Suprapubic skin (tissue), 4 donors: ENCODE measurements around the gene SORCS2. TPM values are rescaled to one million over a fixed set of nuclear protein-coding genes. Genes with fewer than 3 reads are reported as not detected.
A peak's percentile ranks its signal among the peaks of the same experiment; 100 is the strongest.

Source experiments
- DNase-seq, 2 donors: peaks; one replicate each; pipeline ENCODE4 v3.0.0-alpha.2; 2019; ENCODE audit warnings: low spot score in 2 of 2
- H3K27ac ChIP-seq: fragments of 200-600 bp; sonication (generic); one replicate; pipeline ENCODE4 v1.5.1; 2019
- H3K27me3 ChIP-seq: fragments of 200-600 bp; sonication (generic); one replicate; pipeline ENCODE4 v1.5.1; 2019
- H3K36me3 ChIP-seq: fragments of 200-600 bp; sonication (generic); one replicate; pipeline ENCODE4 v1.5.1; 2019
- H3K4me1 ChIP-seq: fragments of 200-600 bp; sonication (generic); one replicate; pipeline ENCODE4 v1.5.1; 2019
- H3K4me3 ChIP-seq: fragments of 200-600 bp; sonication (generic); one replicate; pipeline ENCODE4 v1.5.1; 2019; ENCODE audit warnings: mild to moderate bottlenecking
- H3K9me3 ChIP-seq: fragments of 200-600 bp; sonication (generic); one replicate; pipeline ENCODE4 v1.5.1; 2019
- EP300 ChIP-seq: sonication (generic); formaldehyde crosslinking; IDR thresholded peaks from one replicate; pipeline ENCODE4 v1.6.1; 2017; ENCODE audit warnings: antibody characterized with exemption
- POLR2A ChIP-seq, 2 donors: fragments of 450-650 bp; IDR thresholded peaks; one replicate each; pipeline ENCODE4 v1.6.1; 2017; ENCODE audit warnings: antibody characterized with exemption in 2 of 2, mild to moderate bottlenecking in 2 of 2, moderate library complexity in 2 of 2
- POLR2AphosphoS5 ChIP-seq, 3 donors: sonication (generic); formaldehyde crosslinking; IDR thresholded peaks; one replicate each; pipeline ENCODE4 v1.6.1; 2017; ENCODE audit warnings: antibody characterized with exemption in 3 of 3
- WGBS: methylation state at CpG from one replicate; pipeline ENCODE4 v1.1.5; 2018; 5-methylcytosine and 5-hydroxymethylcytosine counted together
- total RNA-seq, 4 donors: library from RNA; depleted of rRNA; stranded (reverse); fragments of >200 nt; gene quantifications; one replicate each; pipeline ENCODE4 v1.1.0, GENCODE V29; 2016
- TF ChIP-seq, protein P1 (sequence below), 2 donors: fragments of 200-600 bp in 1 of 2; fragments of 450-650 bp in 1 of 2; sonication (generic) in 1 of 2; IDR thresholded peaks; one replicate each; pipeline ENCODE4 v1.5.1; 2016 to 2019; ENCODE audit warnings: antibody characterized with exemption in 2 of 2, mild to moderate bottlenecking in 1 of 2, moderate library complexity in 1 of 2

SORCS2 gene
- total RNA-seq, 4 donors from 2014 or later = 0.94 to 4.6 (median 1.3) TPM

DNA sequence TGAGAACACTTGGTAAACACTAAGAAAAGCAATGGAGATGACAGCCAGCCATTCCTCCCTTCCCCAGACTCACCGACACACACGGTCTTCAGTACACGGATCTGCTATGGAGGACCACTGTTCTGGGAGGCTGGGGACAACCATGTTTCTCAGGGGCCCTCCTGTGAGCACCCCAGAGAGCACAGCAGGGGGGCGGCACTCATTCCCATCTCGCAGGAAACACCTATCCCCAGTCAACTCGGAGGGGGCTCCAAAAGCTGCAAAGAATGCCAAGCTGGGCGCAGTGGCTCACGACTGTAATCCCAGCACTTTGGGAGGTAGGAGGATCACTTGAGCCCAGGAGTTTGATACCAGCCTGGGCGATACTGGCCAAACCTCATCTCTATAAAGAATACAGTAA, 575.2 kb downstream of the SORCS2 start:
- Histone ChIP-seq H3K27ac (no peak overlapping the region), H3K27me3 (no peaks in the 10 kb centered on the region), H3K9me3 (no peaks in the 10 kb centered on the region), H3K4me1 (no peaks in the 10 kb centered on the region), H3K4me3 (no peak overlapping the region), H3K36me3 (peaks cover 77% of the 10 kb centered on the region)
- TF ChIP-seq, protein P1, sequence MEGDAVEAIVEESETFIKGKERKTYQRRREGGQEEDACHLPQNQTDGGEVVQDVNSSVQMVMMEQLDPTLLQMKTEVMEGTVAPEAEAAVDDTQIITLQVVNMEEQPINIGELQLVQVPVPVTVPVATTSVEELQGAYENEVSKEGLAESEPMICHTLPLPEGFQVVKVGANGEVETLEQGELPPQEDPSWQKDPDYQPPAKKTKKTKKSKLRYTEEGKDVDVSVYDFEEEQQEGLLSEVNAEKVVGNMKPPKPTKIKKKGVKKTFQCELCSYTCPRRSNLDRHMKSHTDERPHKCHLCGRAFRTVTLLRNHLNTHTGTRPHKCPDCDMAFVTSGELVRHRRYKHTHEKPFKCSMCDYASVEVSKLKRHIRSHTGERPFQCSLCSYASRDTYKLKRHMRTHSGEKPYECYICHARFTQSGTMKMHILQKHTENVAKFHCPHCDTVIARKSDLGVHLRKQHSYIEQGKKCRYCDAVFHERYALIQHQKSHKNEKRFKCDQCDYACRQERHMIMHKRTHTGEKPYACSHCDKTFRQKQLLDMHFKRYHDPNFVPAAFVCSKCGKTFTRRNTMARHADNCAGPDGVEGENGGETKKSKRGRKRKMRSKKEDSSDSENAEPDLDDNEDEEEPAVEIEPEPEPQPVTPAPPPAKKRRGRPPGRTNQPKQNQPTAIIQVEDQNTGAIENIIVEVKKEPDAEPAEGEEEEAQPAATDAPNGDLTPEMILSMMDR (IDR thresholded peaks at IDR 0.05) = no peak
- TF ChIP-seq POLR2AphosphoS5 (IDR thresholded peaks at IDR 0.05) (no peak), EP300 (no peak)
- WGBS = 92% methylated on average over 6 of the region's 9 CpGs
- DNase-seq = no peak

DNA sequence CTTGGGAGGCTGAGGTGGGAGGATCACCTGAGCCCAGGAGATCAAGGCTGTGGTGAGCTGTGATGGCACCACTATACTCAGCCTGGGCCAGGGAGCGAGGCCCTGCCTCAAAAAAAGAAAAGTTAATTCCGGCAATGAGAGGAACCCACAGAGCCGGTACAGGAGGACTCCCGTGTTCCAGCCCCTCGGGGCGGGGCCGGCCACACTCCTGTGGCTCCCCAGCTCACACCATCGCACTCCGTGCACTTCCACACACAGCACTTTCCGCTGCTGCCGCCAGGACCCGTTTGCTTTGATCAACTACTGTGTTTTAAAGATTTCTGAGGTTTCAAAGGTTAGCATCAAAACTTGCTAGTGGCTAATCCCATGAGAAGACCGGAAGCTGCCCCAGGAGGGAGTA, 575.6 kb downstream of the SORCS2 start:
- H3K36me3 ChIP-seq = peaks cover 78% of the 10 kb centered on the region
- WGBS = 85% methylated on average over 13 of the region's 13 CpGs

DNA sequence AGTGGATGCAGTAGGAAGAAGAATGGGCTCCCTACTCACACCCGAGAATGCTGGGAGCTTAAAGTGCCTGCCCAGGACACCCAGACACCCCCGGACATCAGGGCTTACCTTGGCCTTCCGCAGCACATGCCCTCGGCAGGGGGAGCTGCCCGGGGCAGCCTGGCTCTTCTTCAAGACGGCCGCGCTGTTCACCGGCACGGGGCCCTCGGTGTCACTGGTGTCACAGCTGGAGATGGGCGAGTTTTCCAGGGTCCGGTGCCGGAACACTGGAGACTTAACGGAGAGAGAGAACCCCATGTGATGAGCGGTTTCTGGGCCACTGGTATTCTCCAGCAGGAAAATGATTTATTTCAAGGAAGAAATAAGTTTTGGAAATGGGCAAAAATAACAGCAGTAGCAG, 576.4 kb downstream of the SORCS2 start:
- TF ChIP-seq, protein P1 (IDR thresholded peaks at IDR 0.05) = no peak
- TF ChIP-seq EP300 (no peak), POLR2AphosphoS5 (IDR thresholded peaks at IDR 0.05) (no peak), POLR2A (IDR thresholded peaks at IDR 0.05) (no peak)
- Histone ChIP-seq H3K36me3 (peaks cover 78% of the 10 kb centered on the region), H3K27ac (no peak overlapping the region), H3K27me3 (no peaks in the 10 kb centered on the region), H3K9me3 (no peaks in the 10 kb centered on the region), H3K4me1 (no peaks in the 10 kb centered on the region), H3K4me3 (no peak overlapping the region)
- no peak for DNase-seq
- 87% methylated on average over 12 of the region's 16 CpGs for WGBS

More for the DNA sequence above, 575.6 kb downstream of the SORCS2 start:
- TF ChIP-seq POLR2AphosphoS5 (IDR thresholded peaks at IDR 0.05) (no peak), EP300 (no peak), POLR2A (IDR thresholded peaks at IDR 0.05) (no peak)
- TF ChIP-seq, protein P1 (IDR thresholded peaks at IDR 0.05) = no peak
- no peaks in the 10 kb centered on the region for H3K9me3 ChIP-seq
- H3K4me3 ChIP-seq = no peak overlapping the region
- H3K27ac ChIP-seq = no peak overlapping the region
- no peak for DNase-seq
- no peaks in the 10 kb centered on the region for H3K27me3 ChIP-seq
- H3K4me1 ChIP-seq = no peaks in the 10 kb centered on the region

DNA sequence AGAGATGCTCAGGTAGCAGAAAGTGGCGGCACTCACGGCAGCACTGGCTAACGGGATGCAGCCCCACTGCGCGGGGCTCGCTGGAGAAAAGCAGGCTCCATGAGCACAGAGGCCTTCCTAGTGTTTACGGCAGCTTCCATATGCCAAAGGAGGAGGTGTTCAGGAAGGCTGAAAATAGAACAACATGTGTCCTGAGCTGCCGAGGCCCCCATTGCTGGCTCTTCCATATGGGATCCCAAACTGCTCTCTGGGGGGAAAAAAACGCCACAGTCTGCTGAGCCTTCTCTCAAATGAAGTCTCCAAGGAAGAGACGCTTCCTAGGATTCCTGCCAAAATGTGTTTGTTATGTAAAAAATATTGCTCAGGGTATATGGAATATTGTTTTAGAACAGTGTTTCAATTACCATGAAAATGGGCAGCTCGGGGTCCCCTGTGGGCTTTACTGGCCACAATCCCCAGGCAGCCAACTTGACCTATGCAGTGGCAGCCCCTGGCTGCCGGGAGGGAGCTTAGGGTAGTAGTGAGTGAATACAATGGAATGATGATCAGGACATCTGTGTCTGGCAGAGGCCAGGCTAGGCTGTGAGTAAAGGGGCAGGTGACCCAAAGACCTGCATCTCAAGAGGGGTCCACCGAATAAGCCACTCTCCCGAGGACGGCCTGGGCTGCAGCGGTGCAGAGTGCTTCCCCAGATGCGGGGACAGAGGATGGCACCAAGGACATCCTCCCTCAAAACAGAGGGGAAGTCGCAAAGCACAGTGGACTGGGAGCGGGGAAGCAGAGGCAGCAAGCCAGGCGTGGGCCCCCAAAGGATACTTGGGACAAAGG, 577.3 kb downstream of the SORCS2 start:
- DNase-seq = no peak
- H3K4me1 ChIP-seq = no peaks in the 10 kb centered on the region
- TF ChIP-seq EP300 (no peak), POLR2AphosphoS5 (IDR thresholded peaks at IDR 0.05) (no peak), POLR2A (IDR thresholded peaks at IDR 0.05) (no peak)
- TF ChIP-seq, protein P1 (IDR thresholded peaks at IDR 0.05) = no peak
- peaks cover 82% of the 10 kb centered on the region for H3K36me3 ChIP-seq
- H3K27me3 ChIP-seq = no peaks in the 10 kb centered on the region
- no peak overlapping the region for H3K27ac ChIP-seq
- 83% methylated on average over 17 of the region's 20 CpGs for WGBS
- no peaks in the 10 kb centered on the region for H3K9me3 ChIP-seq
- H3K4me3 ChIP-seq = no peak overlapping the region

DNA sequence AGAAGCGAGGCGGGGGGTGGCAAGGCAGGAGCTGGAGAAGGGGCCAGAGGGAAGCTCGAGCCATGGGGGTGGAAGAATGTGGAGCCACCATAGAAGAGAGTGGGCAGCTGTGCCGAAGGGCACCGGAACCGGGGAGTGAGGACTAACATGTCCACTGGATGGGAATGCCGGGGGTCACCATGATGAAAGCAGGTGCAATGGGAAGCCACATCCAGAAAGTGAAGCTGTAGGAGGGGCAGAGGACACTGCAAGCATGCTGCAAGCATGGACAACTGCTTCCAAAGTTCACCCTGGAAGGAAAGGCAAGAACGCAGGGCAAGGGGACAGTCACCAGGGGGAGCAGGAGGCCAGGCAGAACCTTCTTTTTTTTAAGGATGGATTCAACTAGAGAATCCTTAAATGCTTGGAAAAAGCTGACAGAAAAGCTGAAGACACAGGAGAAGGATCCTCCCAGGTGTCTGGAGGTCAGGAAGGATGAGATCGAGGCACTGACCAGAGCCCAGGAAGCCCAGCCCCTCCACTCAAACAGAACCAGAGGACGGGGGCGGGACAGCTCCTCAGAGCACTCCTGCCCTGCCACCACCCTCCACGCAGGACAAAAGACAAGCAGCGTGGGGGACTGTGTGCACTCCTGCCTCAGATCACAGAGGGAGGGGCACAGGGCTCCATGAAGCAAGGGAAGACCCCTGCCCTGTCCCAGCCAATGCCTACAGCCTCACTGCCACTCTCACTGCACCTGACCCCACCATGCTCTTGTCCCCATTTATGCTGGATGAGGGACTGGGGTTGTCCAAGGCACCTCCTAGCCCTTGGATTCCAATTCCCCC, 578.1 kb downstream of the SORCS2 start:
- H3K27me3 ChIP-seq = no peaks in the 10 kb centered on the region
- H3K4me1 ChIP-seq = no peaks in the 10 kb centered on the region
- no peak overlapping the region for H3K27ac ChIP-seq
- no peaks in the 10 kb centered on the region for H3K9me3 ChIP-seq
- no peak overlapping the region for H3K4me3 ChIP-seq
- TF ChIP-seq, protein P1 (IDR thresholded peaks at IDR 0.05) = peak in 1 of 2 donors; percentile 30
- no peak for TF ChIP-seq POLR2AphosphoS5 (IDR thresholded peaks at IDR 0.05)
- no peak for TF ChIP-seq EP300
- TF ChIP-seq POLR2A (IDR thresholded peaks at IDR 0.05) = no peak
- peaks cover 78% of the 10 kb centered on the region for H3K36me3 ChIP-seq
- DNase-seq = peak in 1 of 2 donors; percentile 28
- 81% methylated on average over 13 of the region's 13 CpGs for WGBS
